Measurements from ENCODE around the gene SLC4A11. TPM values are rescaled to one million over a fixed set of nuclear protein-coding genes. Genes with fewer than 3 reads are reported as not detected.
A peak's percentile ranks its signal among the peaks of the same experiment; 100 is the strongest.

SLC4A11 gene
- total RNA-seq, 4 donors from 2014 or later: 2.0 to 3.3 (median 2.3) TPM

- ATAC-seq (peak; percentile 2 to 9), DNase-seq (no peak)
- in situ Hi-C loops (cut with MboI; ENCODE audit: low sequenced_read_pairs in 4 of 4) (no loop called here), intact Hi-C loops (cut with DNase I; ENCODE audit: low total_unique reads) (loop anchor here (2.0 to 10.0 kb wide), 2 partner anchors 27 to 159 kb away; partner anchors contain the start of genes GNRH2 and MRPS26)
- peak overlapping the region; percentile 74 to 92 (median 90) for H3K4me3 ChIP-seq
- H3K9me3 ChIP-seq: no peaks in the 10 kb centered on the region
- H3K27me3 ChIP-seq: no peaks in the 10 kb centered on the region
- peaks cover 8 to 15% of the 10 kb centered on the region in 2 donors for H3K4me1 ChIP-seq
- no peak for TF ChIP-seq CTCF (IDR thresholded peaks at IDR 0.05 in 4 of 5, conservative IDR thresholded peaks at IDR 0.05 in 1 of 5)
- TF ChIP-seq POLR2A (IDR thresholded peaks at IDR 0.05): no peak
- H3K27ac ChIP-seq: peak overlapping the region; percentile 92 to 94 (median 94)
- H3K36me3 ChIP-seq: peaks cover 0 to 38% of the 10 kb centered on the region in 2 donors
Measured at GRCh38 chr20:3203315-3204123, 35.5 kb downstream of the SLC4A11 start.

- H3K4me1 ChIP-seq: peaks cover 8 to 14% of the 10 kb centered on the region in 2 donors
- in situ Hi-C loops (cut with MboI; ENCODE audit: low sequenced_read_pairs in 4 of 4) (no loop called here), intact Hi-C loops (cut with DNase I; ENCODE audit: low total_unique reads) (loop anchor here (10.0 kb wide), 1 partner anchor 158 kb away; the partner anchor contains the start of genes GNRH2 and MRPS26)
- peak overlapping the region; percentile 74 to 92 (median 90) for H3K4me3 ChIP-seq
- DNase-seq: no peak
- no peaks in the 10 kb centered on the region for H3K9me3 ChIP-seq
- no peak for TF ChIP-seq POLR2A (IDR thresholded peaks at IDR 0.05)
- H3K27ac ChIP-seq: peak overlapping the region; percentile 92 to 94 (median 94)
- ATAC-seq: no peak
- H3K36me3 ChIP-seq: peaks cover 0 to 39% of the 10 kb centered on the region in 2 donors
- no peaks in the 10 kb centered on the region for H3K27me3 ChIP-seq
Measured at GRCh38 chr20:3202965-3203314, 36.0 kb downstream of the SLC4A11 start.

- no peaks in the 10 kb centered on the region for H3K9me3 ChIP-seq
- intact Hi-C loops (cut with DNase I; ENCODE audit: low total_unique reads) (loop anchor here (10.0 kb wide), 1 partner anchor 155 kb away; the partner anchor contains the start of genes GNRH2 and MRPS26), in situ Hi-C loops (cut with MboI; ENCODE audit: low sequenced_read_pairs in 4 of 4) (loop anchor here in 1 of 4 donors (25.0 kb wide), 1 partner anchor 138 kb away; the partner anchor contains the start of gene OXT)
- ATAC-seq (no peak), DNase-seq (no peak)
- peaks cover 0 to 58% of the 10 kb centered on the region in 2 donors for H3K36me3 ChIP-seq
- H3K27me3 ChIP-seq: no peaks in the 10 kb centered on the region
- no peak for TF ChIP-seq CTCF (IDR thresholded peaks at IDR 0.05 in 4 of 5, conservative IDR thresholded peaks at IDR 0.05 in 1 of 5)
- TF ChIP-seq POLR2A (IDR thresholded peaks at IDR 0.05): no peak
- H3K27ac ChIP-seq: no peak overlapping the region
- H3K4me1 ChIP-seq: peaks cover 8 to 14% of the 10 kb centered on the region in 2 donors
- H3K4me3 ChIP-seq: no peak overlapping the region
Measured at GRCh38 chr20:3199976-3200755, 38.8 kb downstream of the SLC4A11 start.

- no peak for ATAC-seq
- Histone ChIP-seq H3K27me3 (no peaks in the 10 kb centered on the region), H3K36me3 (peaks cover 3 to 68% of the 10 kb centered on the region in 2 donors), H3K9me3 (no peaks in the 10 kb centered on the region), H3K4me3 (no peak overlapping the region), H3K4me1 (peaks cover 8 to 14% of the 10 kb centered on the region in 2 donors), H3K27ac (no peak overlapping the region)
- TF ChIP-seq POLR2A (IDR thresholded peaks at IDR 0.05) (no peak), CTCF (IDR thresholded peaks at IDR 0.05 in 4 of 5, conservative IDR thresholded peaks at IDR 0.05 in 1 of 5) (no peak)
- in situ Hi-C loops (cut with MboI; ENCODE audit: low sequenced_read_pairs in 4 of 4): loop anchor here in 1 of 4 donors (25.0 kb wide), 1 partner anchor 137 kb away; the partner anchor contains the start of gene OXT
- no peak for DNase-seq
- intact Hi-C loops (cut with DNase I; ENCODE audit: low total_unique reads): no loop called here
Measured at GRCh38 chr20:3199206-3199605, 39.8 kb downstream of the SLC4A11 start.

Measured in gastrocnemius medialis (tissue), 4 donors.